HS-27A (cell line): ENCODE measurements around the gene RGL2.
A peak's percentile ranks its signal among the peaks of the same experiment; 100 is the strongest.
"Not testable (repeated sequence)": the region's sequence is repeated elsewhere in the genome, so short reads cannot be mapped to it uniquely, and the experiment has no call there.

Source experiments
- DNase-seq: peaks from one replicate; pipeline ENCODE4 v3.0.0-alpha.2; 2012; ENCODE audit warnings: low read depth, missing footprints

RGL2 gene, protein sequence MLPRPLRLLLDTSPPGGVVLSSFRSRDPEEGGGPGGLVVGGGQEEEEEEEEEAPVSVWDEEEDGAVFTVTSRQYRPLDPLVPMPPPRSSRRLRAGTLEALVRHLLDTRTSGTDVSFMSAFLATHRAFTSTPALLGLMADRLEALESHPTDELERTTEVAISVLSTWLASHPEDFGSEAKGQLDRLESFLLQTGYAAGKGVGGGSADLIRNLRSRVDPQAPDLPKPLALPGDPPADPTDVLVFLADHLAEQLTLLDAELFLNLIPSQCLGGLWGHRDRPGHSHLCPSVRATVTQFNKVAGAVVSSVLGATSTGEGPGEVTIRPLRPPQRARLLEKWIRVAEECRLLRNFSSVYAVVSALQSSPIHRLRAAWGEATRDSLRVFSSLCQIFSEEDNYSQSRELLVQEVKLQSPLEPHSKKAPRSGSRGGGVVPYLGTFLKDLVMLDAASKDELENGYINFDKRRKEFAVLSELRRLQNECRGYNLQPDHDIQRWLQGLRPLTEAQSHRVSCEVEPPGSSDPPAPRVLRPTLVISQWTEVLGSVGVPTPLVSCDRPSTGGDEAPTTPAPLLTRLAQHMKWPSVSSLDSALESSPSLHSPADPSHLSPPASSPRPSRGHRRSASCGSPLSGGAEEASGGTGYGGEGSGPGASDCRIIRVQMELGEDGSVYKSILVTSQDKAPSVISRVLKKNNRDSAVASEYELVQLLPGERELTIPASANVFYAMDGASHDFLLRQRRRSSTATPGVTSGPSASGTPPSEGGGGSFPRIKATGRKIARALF

DNA sequence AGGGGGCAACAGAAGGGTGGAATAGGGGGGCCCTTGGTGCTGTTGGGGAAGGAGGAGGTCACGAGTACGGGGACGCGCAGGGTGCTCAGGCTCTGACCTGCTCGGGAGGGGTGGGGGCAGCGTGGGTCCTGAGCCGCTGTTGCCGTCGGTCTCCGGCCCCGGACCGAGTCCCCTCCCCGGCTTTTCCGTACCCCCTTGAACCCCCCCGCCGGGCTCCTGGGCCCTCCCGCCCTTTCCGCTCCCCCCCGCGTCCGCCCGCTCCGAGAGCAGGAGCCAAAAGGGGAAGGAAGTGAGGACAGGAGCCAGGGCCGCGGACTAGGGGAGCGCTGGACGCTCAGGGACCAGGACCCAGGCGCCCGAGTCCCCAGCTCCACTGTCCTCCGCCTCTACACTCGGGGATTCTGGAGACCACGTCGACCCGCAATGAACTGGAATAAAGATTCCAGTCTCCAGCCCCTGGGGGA is at the start of gene RGL2:
RGL2 (minus strand) TSS at position 170 of the 464 bp plus-strand sequence. CDS start 332 bp downstream, outside the sequence.
- DNase-seq = no peak

DNA sequence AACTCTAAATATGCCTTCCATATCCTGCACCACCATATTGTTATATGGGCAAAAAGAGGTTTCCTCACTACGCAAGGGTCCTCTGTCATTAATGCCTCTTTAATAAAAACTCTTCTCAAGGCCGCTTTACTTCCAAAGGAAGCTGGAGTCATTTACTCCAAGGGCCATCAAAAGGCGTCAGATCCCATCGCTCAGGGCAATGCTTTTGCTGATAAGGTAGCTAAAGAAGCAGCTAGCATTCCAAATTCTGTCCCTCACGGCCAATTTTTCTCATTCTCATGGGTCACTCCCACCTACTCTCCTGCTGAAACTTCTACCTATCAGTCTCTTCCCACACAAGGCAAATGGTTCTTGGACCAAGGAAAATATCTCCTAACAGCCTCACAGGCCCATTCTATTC is 49.1 kb upstream of the RGL2 start:
- no peak for DNase-seq

- not testable (repeated sequence) for DNase-seq
Observed at GRCh38 chr6:33346972-33347371, 48.2 kb upstream of the RGL2 start.

GRCh38 chr6:33344701-33345697 is 46.3 kb upstream of the RGL2 start:
- DNase-seq = no peak

DNA sequence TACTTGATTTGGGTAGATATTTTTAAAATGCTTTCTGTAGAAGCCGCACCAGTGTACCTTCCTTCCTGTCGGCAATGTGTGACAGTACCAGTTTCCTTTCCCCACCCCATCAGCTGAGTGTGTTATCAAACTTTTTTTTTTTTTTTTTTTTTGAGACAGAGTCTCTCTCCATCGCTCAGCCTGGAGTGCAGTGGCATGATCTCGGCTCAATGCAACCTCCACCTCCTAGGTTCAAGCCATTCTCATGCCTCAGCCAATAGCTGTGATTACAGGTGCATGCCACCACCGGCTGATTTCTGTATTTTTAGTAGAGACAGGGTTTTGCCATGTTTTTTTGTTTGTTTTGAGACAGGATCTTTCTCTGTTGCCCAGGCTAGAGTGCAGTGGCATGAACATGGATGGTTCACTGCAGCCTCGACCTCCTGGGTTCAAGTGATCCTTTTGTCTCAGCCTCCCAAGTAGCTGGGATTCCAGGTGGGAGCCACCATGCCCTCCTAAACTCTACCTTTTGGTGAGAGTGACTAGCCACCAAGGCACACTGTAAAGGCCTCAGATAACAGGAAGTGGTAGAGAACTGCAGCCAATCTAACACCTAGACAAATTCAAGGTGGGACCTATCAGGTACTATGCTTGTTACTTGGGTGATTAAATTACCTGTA is 45.3 kb upstream of the RGL2 start:
- no peak for DNase-seq

- not testable (repeated sequence) for DNase-seq
Observed at GRCh38 chr6:33343606-33343952, 44.8 kb upstream of the RGL2 start.

DNA sequence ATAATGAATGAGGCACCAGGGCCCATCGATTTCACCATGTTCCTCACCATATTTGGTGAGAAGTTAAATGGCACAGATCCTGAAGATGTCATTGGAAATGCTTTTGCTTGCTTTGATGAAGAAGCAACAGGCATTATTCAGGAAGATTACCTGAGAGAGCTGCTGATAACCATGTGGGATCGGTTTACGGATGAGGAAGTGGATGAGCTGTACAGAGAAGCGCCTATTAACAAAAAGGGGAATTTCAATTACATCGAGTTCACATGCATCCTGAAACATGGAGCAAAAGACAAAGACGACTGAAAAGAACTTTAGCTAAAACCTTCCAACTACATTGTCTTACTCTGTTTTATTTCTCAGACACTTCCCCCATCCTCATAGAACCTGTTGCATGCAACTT is 40.5 kb upstream of the RGL2 start:
- DNase-seq = no peak

DNA sequence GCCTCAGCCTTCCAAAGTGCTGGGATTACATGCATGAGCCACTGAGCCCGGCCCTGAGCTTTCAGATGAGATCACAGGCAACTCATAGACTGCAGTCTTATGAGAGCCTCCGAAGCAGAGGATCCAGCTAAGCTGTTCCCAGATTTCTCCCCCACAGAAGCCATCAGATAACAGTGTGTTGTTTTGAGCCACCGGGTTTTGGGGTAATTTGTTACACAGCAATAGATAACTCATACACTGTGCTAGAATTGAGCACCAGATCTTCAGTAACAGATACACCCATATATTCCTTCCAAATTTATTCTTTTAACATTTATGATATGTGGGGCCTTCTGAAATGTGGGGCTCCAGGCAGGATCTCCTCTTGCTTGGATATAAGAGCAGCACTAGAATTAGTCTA is 37.8 kb upstream of the RGL2 start:
- no peak for DNase-seq

DNA sequence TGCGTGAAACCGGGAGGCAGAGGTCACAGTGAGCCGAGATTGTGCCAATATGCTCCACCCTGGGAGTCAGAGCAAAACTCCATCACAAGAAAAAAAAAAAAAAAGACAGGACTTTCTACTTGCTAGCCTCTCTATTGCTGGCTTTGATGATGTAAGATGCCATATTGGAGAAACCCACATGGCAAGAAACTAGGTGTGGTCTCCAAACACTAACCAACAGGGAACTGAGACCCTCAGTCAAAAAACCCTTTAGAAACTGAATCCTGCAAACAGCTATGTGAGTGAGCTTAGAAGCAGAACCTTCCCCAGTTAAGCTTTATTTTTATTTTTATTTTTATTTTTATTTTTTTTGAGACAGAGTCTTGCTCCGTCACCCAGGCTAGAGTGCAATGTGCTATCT is 37.2 kb upstream of the RGL2 start:
- DNase-seq = no peak

DNA sequence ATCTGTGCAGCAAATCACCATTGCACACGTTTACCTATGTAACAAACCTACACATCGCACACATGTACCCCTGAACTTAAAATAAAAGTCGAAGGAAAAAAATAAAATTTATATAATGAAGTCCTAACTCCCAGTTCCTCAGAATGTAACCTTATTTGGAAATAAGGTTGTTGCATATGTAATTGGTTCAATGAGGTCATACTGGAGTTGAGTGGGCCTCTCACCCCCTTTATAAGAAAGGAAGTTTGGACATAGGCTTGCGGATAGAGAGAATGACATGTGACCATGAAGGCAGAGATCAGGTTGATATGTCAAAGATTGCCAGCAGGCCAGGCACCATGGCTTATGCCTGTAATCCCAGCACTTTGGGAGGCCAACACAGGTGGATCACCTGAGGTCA is 34.9 kb upstream of the RGL2 start:
- no peak for DNase-seq

DNA sequence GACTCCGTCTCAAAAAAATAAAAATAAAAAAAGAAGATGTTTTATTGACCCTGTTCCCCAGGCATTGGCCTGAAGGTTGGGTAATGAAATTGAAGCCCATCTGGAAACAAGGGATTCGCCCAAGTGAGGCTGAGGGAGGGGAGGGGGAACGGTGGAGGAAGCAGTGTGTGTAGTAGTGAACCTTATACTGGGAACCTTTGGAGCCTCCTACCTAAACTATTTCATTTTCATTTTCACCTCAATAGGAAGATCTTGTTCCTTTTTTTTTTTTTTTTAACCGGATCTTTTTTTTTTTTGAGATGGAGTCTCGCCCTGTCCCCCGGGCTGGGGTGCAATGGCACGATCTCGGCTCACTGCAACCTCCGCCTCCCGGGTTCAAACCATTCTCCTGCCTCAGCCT is 32.0 kb upstream of the RGL2 start:
- DNase-seq = no peak

DNA sequence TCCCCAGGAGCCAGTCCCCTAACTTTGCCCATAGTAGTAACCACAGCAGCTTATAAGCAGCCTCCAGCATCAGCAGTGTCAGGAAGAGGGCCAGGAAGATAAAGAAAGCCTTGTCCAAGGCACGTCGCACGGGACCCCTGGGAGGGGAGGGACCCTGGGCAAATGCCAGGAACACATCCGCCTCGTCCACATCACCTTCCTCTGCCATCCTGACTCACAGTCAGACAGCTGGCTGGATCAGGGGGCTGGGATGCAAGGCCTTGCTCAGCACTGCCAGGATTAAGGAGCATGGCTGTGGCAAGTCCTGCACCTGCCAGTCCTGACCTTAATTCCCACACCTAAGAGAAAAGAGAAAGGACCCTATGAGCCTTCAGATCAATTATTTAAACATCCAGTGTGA is 30.3 kb upstream of the RGL2 start:
- no peak for DNase-seq

- DNase-seq = no peak
Observed at GRCh38 chr6:33324125-33324524, 25.4 kb upstream of the RGL2 start.

DNA sequence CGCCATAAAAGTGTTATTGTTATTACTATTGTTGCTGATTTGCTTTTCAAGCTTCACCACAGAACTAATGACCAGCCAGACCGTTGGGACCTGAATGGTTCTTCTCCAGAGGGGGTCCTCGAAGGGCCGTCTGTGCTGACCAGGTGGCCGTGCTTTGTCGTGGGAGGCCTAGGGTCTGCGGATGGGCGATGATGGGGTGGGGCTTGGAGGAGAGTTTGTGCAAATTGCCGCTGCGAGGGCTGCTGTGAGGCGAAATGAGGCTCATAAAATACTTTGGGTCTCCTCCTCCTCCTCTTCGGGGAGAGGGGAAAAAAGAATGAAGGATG is 24.8 kb upstream of the RGL2 start:
- no peak for DNase-seq

- no peak for DNase-seq
Observed at GRCh38 chr6:33321227-33321626, 22.5 kb upstream of the RGL2 start.

GRCh38 chr6:33320315-33321181 is 21.8 kb upstream of the RGL2 start:
- peak; percentile 77 for DNase-seq

- DNase-seq = no peak
Observed at GRCh38 chr6:33319939-33320314, 21.2 kb upstream of the RGL2 start.

- no peak for DNase-seq
Observed at GRCh38 chr6:33318426-33319073, 19.8 kb upstream of the RGL2 start.

GRCh38 chr6:33317669-33318425 is 19.1 kb upstream of the RGL2 start, which contains the start of gene ZBTB22:
ZBTB22 (minus strand) TSS chr6:33317744; CDS start chr6:33316916, 828 bp downstream.
- DNase-seq = peak; percentile 93

GRCh38 chr6:33317419-33317668 is 18.6 kb upstream of the RGL2 start:
- no peak for DNase-seq
